Spleen (tissue), 7 donors: ENCODE results near the gene KRTAP5-3.

ENCODE experiments used
- POLR2A ChIP-seq, 3 donors: fragments of 450-650 bp; IDR thresholded peaks; one replicate each; pipeline ENCODE4 v1.5.1; 2017; ENCODE audit warnings: antibody characterized with exemption in 3 of 3, mild to moderate bottlenecking in 1 of 3
- TF ChIP-seq, protein P1 (sequence below), 11 experiments: fragments of 200-600 bp in 7 of 11; fragments of 450-650 bp in 4 of 11; sonication (generic) in 4 of 11; IDR thresholded peaks in 8 of 11; conservative IDR thresholded peaks in 3 of 11; 1 replicate in 7 of 11; 2 replicates in 4 of 11; pipeline versions ENCODE4 v1.4.0 to v1.8.0; 2016 to 2021; ENCODE audit warnings: antibody characterized with exemption in 11 of 11, inconsistent platforms in 4 of 11, mild to moderate bottlenecking in 1 of 11
- donor health status: DM: no; HTN: no; CAD: no; lungs with moderate emphysema.
- donor health status: DM: no; HTN: no; CAD: no.
- donor health status: DM: no; HTN: no; CAD: no.

GRCh38 chr11:1641096-1641495 is 32.8 kb upstream of the KRTAP5-3 start:
- no peak for TF ChIP-seq POLR2A (IDR thresholded peaks at IDR 0.05)
- TF ChIP-seq, protein P1, sequence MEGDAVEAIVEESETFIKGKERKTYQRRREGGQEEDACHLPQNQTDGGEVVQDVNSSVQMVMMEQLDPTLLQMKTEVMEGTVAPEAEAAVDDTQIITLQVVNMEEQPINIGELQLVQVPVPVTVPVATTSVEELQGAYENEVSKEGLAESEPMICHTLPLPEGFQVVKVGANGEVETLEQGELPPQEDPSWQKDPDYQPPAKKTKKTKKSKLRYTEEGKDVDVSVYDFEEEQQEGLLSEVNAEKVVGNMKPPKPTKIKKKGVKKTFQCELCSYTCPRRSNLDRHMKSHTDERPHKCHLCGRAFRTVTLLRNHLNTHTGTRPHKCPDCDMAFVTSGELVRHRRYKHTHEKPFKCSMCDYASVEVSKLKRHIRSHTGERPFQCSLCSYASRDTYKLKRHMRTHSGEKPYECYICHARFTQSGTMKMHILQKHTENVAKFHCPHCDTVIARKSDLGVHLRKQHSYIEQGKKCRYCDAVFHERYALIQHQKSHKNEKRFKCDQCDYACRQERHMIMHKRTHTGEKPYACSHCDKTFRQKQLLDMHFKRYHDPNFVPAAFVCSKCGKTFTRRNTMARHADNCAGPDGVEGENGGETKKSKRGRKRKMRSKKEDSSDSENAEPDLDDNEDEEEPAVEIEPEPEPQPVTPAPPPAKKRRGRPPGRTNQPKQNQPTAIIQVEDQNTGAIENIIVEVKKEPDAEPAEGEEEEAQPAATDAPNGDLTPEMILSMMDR (IDR thresholded peaks at IDR 0.05 in 8 of 11, conservative IDR thresholded peaks at IDR 0.05 in 3 of 11), result no peak
